IMR-90 (cell line): ENCODE results near the gene CTRB1. TPM values are rescaled to one million over a fixed set of nuclear protein-coding genes. Genes with fewer than 3 reads are reported as not detected.

Experiments used
- ATAC-seq: fragments of 200-7000 bp; cut with Tn5 transposase; 2 replicates; pipeline ENCODE4 v1.9.1; 2020; ENCODE audit warnings: low read depth, mild to moderate bottlenecking, moderate library complexity
- BruUV-seq: library from RNA; stranded (reverse); fragments of 400-500 nt; replicated peaks from 2 replicates; lab custom pipeline; 2021; lab: Mats Ljungman, UMichigan
- CTCF ChIA-PET: fragments of 300-600 bp; formaldehyde crosslinking; extraction: SDS; loops from one replicate; lab custom pipeline; 2021; ENCODE audit warnings: antibody characterized with exemption; lab: Yijun Ruan, JAX
- POLR2A ChIA-PET: fragments of 300-600 bp; sonication (Branson Sonifier 250); formaldehyde crosslinking; loops from one replicate; lab custom pipeline; 2022; ENCODE audit warnings: antibody characterized with exemption; ENCODE audit not compliant: unreplicated experiment; lab: Charles Lee
- DNase-seq: peaks from one replicate; pipeline ENCODE4 v3.0.0; 2013
- H2AFZ ChIP-seq: replicated peaks from 2 replicates; pipeline ENCODE3; 2013; ENCODE audit warnings: low read length, mild to moderate bottlenecking; ENCODE audit not compliant: poor library complexity
- H2AK5ac ChIP-seq: 2 replicates; pipeline ENCODE4 v1.6.1; 2013; ENCODE audit warnings: low read depth, low read length, inconsistent platforms
- H2AK9ac ChIP-seq: replicated peaks from 2 replicates; pipeline ENCODE3; 2013; ENCODE audit warnings: mild to moderate bottlenecking, low read depth, low read length, moderate library complexity; ENCODE audit not compliant: poor library complexity
- H2BK120ac ChIP-seq: 2 replicates; pipeline ENCODE4 v1.6.1; 2013; ENCODE audit warnings: low read depth, low read length, inconsistent platforms
- H2BK15ac ChIP-seq: 3 replicates; pipeline ENCODE4 v1.6.1; 2013; ENCODE audit warnings: low read depth, low read length, inconsistent platforms
- H2BK20ac ChIP-seq: 2 replicates; pipeline ENCODE4 v1.6.1; 2013; ENCODE audit warnings: low read depth, mild to moderate bottlenecking, inconsistent platforms, low read length, moderate library complexity
- H2BK5ac ChIP-seq: 2 replicates; pipeline ENCODE4 v1.6.1; 2013; ENCODE audit warnings: mild to moderate bottlenecking, low read depth, low read length, inconsistent platforms; ENCODE audit not compliant: poor library complexity, severe bottlenecking
- H3K14ac ChIP-seq: replicated peaks from 2 replicates; pipeline ENCODE4 v1.6.1; 2013; ENCODE audit warnings: low read depth, low read length, inconsistent platforms
- H3K18ac ChIP-seq: 2 replicates; pipeline ENCODE4 v1.6.1; 2013; ENCODE audit warnings: low read depth, low read length, control low read depth
- H3K23ac ChIP-seq: 2 replicates; pipeline ENCODE4 v1.6.1; 2013; ENCODE audit warnings: low read depth, low read length, inconsistent platforms
- H3K27ac ChIP-seq: 2 replicates; pipeline ENCODE4 v1.5.1; 2013; ENCODE audit warnings: mild to moderate bottlenecking, control low read depth, low read length; ENCODE audit not compliant: insufficient read depth
- H3K27me3 ChIP-seq: 2 replicates; pipeline ENCODE4 v1.6.1; 2013; ENCODE audit warnings: low read length; ENCODE audit not compliant: control insufficient read depth, insufficient read depth
- H3K36me3 ChIP-seq: 2 replicates; pipeline ENCODE4 v1.6.1; 2013; ENCODE audit warnings: low read length, mixed read lengths; ENCODE audit not compliant: control insufficient read depth, insufficient read depth
- H3K4ac ChIP-seq: 2 replicates; pipeline ENCODE4 v1.6.1; 2013; ENCODE audit warnings: low read depth, low read length, inconsistent platforms
- H3K4me1 ChIP-seq: 2 replicates; pipeline ENCODE4 v1.6.1; 2013; ENCODE audit warnings: low read length, mixed read lengths; ENCODE audit not compliant: control insufficient read depth, insufficient read depth
- H3K4me2 ChIP-seq: 2 replicates; pipeline ENCODE4 v1.6.1; 2013; ENCODE audit warnings: low read depth, mild to moderate bottlenecking, control low read depth, low read length, moderate library complexity
- H3K4me3 ChIP-seq: 2 replicates; pipeline ENCODE4 v1.5.1; 2013; ENCODE audit warnings: low read depth, mild to moderate bottlenecking, control low read depth, low read length, moderate library complexity; ENCODE audit not compliant: insufficient read depth
- H3K56ac ChIP-seq: 2 replicates; pipeline ENCODE4 v1.6.1; 2013; ENCODE audit warnings: low read length, inconsistent platforms; ENCODE audit not compliant: insufficient read depth; ENCODE audit errors: extremely low read depth
- H3K79me1 ChIP-seq, 2 experiments: 2 replicates each; pipeline ENCODE4 v1.6.1; 2013; ENCODE audit warnings: low read length in 2 of 2, inconsistent platforms in 1 of 2, low read depth in 1 of 2
- H3K9ac ChIP-seq: 2 replicates; pipeline ENCODE4 v1.6.1; 2013; ENCODE audit warnings: low read depth, low read length, control low read depth
- H3K9me1 ChIP-seq: 2 replicates; pipeline ENCODE4 v1.6.1; 2013; ENCODE audit warnings: low read length, inconsistent platforms; ENCODE audit not compliant: insufficient read depth
- H3K9me3 ChIP-seq: 2 replicates; pipeline ENCODE4 v1.6.1; 2013; ENCODE audit warnings: low read length; ENCODE audit not compliant: control insufficient read depth, insufficient read depth
- H4K20me1 ChIP-seq: 2 replicates; pipeline ENCODE4 v1.6.1; 2013; ENCODE audit warnings: low read length, inconsistent platforms; ENCODE audit not compliant: insufficient read depth
- H4K5ac ChIP-seq: 2 replicates; pipeline ENCODE4 v1.6.1; 2013; ENCODE audit warnings: mild to moderate bottlenecking, low read depth, low read length, control low read depth
- H4K8ac ChIP-seq, 2 experiments: 2 replicates each; pipeline ENCODE4 v1.6.1; 2013; ENCODE audit warnings: low read depth in 2 of 2, low read length in 2 of 2, control low read depth in 1 of 2, inconsistent platforms in 1 of 2
- H4K91ac ChIP-seq: 2 replicates; pipeline ENCODE4 v1.6.1; 2013; ENCODE audit warnings: low read depth, low read length, inconsistent platforms; ENCODE audit not compliant: insufficient read depth
- CEBPB ChIP-seq: IDR thresholded peaks from 2 replicates; pipeline ENCODE4 v1.6.1; 2012; ENCODE audit warnings: low read depth, low read length, improper control_type of control experiment
- FOS ChIP-seq: fragments of 150-350 bp; IDR thresholded peaks from 2 replicates; pipeline ENCODE4 v1.6.1; 2016; ENCODE audit warnings: low read depth, low read length
- MXI1 ChIP-seq: IDR thresholded peaks from 2 replicates; pipeline ENCODE4 v1.6.1; 2012; ENCODE audit warnings: low read depth, mild to moderate bottlenecking, low read length, moderate library complexity, borderline replicate concordance
- RAD21 ChIP-seq: IDR thresholded peaks from 2 replicates; pipeline ENCODE4 v1.6.1; 2012; ENCODE audit warnings: low read length, improper control_type of control experiment
- SMC3 ChIP-seq: fragments of 150-350 bp; IDR thresholded peaks from 2 replicates; pipeline ENCODE4 v1.6.1; 2016; ENCODE audit warnings: low read depth, mild to moderate bottlenecking, antibody characterized with exemption, low read length, moderate library complexity
- WGBS, 2 experiments: methylation state at CpG; one replicate each; pipeline versions ENCODE4 v1.1.5 to v1.1.7; 2013; ENCODE audit warnings: missing lambda C conversion rate in 2 of 2; ENCODE audit not compliant: insufficient read length in 1 of 2; ENCODE audit errors: extremely low coverage in 2 of 2; 5-methylcytosine and 5-hydroxymethylcytosine counted together
- dilution Hi-C: fragments of 300-500 bp; cut with HindIII; formaldehyde crosslinking; loops from one replicate; pipeline ENCODE4 v1.14.3; 2018; ENCODE audit warnings: low sequenced_read_pairs; ENCODE audit not compliant: unreplicated experiment
- in situ Hi-C: fragments of 300-500 bp; cut with MboI; formaldehyde crosslinking; loops from 3 replicates; pipeline ENCODE4 v1.14.3; 2019; ENCODE audit warnings: low sequenced_read_pairs, inconsistent platforms, mixed read lengths
- intact Hi-C: fragments of 100-400 bp; cut with micrococcal nuclease; formaldehyde crosslinking; loops from 2 replicates; pipeline ENCODE4 v1.10.0; 2022
- polyA plus RNA-seq, 3 experiments: library from polyadenylated mRNA; depleted of rRNA; stranded (reverse); fragments of >200 nt; gene quantifications; 2 replicates each; pipeline ENCODE4 v1.2.3, GENCODE V29; 2012; ENCODE audit warnings: low replicate concordance in 1 of 3
- total RNA-seq: library from RNA; depleted of rRNA; stranded (reverse); fragments of >200 nt; gene quantifications from 2 replicates; pipeline ENCODE4 v1.2.3, GENCODE V29; 2012
- TF ChIP-seq, protein P1 (sequence below): fragments of 150-350 bp; IDR thresholded peaks from 2 replicates; pipeline ENCODE4 v1.6.1; 2017; ENCODE audit warnings: mild to moderate bottlenecking, antibody characterized with exemption, low read length, low read depth
- TF ChIP-seq, protein P2 (sequence below): conservative IDR thresholded peaks from 2 replicates; pipeline ENCODE4 v1.5.1; 2012; ENCODE audit warnings: mild to moderate bottlenecking, low read depth, low read length, improper control_type of control experiment

CTRB1 gene
- total and polyA plus RNA-seq, 2 of the 4 experiments (the other 2 are of a cell fraction), result not detected

DNA sequence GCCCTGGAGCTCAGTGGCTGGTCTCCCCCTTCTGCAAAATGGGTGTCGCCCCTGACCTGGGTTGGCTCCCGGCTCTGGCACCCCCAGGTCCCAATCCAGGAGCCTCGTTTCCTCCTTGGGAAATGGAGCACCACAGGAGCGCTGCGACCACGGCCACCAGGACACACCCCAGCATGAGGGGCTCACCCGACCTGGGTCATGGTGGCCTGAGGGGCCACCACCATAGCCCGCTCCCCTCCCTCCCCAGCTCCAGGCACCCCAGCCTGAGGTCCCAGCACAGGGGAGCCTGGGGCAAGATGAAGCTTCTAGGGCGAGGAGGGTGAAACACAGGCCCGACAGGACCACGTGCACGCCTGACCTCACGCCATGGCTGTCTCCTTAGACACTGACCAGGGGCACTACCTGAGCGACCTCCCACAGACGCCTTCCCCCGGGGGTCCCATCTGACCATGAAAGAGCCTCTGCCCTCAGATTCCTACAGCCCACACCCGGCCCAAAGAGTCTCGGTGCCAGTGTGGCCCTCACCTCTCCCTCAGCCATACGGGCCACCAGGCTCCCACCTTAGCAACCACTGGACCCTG is 20.8 kb downstream of the CTRB1 start:
- H4K20me1 ChIP-seq, result peaks cover 84% of the 10 kb centered on the region
- no TSS peak for BruUV-seq
- H4K8ac ChIP-seq, result peak overlapping the region in 1 of 2 experiments; percentile 26; a peak in 2 of 4 replicates
- H4K5ac ChIP-seq, result no peak overlapping the region
- DNase-seq (no peak), ATAC-seq (no peak)
- H3K27ac ChIP-seq, result peak overlapping the region; percentile 87
- peaks cover 38% of the 10 kb centered on the region for H3K4me1 ChIP-seq
- H3K36me3 ChIP-seq, result peaks cover 62% of the 10 kb centered on the region
- no peaks in the 10 kb centered on the region for H3K9me3 ChIP-seq
- no peaks in the 10 kb centered on the region for H3K27me3 ChIP-seq
- WGBS, 2 experiments, result 90% methylated on average over 12 of the region's 19 CpGs; no CpG with 5 or more reads in 1 of the 2 experiments
- dilution Hi-C loops (no loop called here), in situ Hi-C loops (no loop called here), intact Hi-C loops (no loop called here)
- no peak overlapping the region for H2AFZ ChIP-seq
- H3K4me2 ChIP-seq, result no peak overlapping the region
- H3K79me1 ChIP-seq, result peaks cover 13 to 58% of the 10 kb centered on the region in 2 experiments; a peak in 3 of 4 replicates
- peak overlapping the region; percentile 49; the same call in 1 of the 2 replicates for H4K91ac ChIP-seq
- H3K18ac ChIP-seq, result no peak overlapping the region
- no peak for TF ChIP-seq FOS
- TF ChIP-seq, protein P1, sequence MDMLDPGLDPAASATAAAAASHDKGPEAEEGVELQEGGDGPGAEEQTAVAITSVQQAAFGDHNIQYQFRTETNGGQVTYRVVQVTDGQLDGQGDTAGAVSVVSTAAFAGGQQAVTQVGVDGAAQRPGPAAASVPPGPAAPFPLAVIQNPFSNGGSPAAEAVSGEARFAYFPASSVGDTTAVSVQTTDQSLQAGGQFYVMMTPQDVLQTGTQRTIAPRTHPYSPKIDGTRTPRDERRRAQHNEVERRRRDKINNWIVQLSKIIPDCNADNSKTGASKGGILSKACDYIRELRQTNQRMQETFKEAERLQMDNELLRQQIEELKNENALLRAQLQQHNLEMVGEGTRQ, result no peak
- TF ChIP-seq RAD21, result no peak
- TF ChIP-seq SMC3, result no peak
- TF ChIP-seq CEBPB, result no peak
- TF ChIP-seq MXI1, result no peak
- TF ChIP-seq, protein P2, sequence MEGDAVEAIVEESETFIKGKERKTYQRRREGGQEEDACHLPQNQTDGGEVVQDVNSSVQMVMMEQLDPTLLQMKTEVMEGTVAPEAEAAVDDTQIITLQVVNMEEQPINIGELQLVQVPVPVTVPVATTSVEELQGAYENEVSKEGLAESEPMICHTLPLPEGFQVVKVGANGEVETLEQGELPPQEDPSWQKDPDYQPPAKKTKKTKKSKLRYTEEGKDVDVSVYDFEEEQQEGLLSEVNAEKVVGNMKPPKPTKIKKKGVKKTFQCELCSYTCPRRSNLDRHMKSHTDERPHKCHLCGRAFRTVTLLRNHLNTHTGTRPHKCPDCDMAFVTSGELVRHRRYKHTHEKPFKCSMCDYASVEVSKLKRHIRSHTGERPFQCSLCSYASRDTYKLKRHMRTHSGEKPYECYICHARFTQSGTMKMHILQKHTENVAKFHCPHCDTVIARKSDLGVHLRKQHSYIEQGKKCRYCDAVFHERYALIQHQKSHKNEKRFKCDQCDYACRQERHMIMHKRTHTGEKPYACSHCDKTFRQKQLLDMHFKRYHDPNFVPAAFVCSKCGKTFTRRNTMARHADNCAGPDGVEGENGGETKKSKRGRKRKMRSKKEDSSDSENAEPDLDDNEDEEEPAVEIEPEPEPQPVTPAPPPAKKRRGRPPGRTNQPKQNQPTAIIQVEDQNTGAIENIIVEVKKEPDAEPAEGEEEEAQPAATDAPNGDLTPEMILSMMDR, result no peak
- H3K14ac ChIP-seq, result peak overlapping the region; percentile 47; the same call in 1 of the 2 replicates
- peak overlapping the region; percentile 75; the same call in 1 of the 2 replicates for H2BK120ac ChIP-seq
- H2AK9ac ChIP-seq, result peak overlapping the region; percentile 69
- peaks cover 19% of the 10 kb centered on the region for H3K9me1 ChIP-seq
- ChIA-PET CTCF (interaction anchor here (1.1 kb wide), 2 partner anchors 65 to 167 kb away, joined by 3 read pairs; no protein-coding TSS in a partner anchor), POLR2A (no interaction called here)
- H2AK5ac ChIP-seq, result peak overlapping the region; percentile 94
- H2BK5ac ChIP-seq, result peak overlapping the region; percentile 94
- no peak overlapping the region for H2BK20ac ChIP-seq
- H3K9ac ChIP-seq, result peak overlapping the region; percentile 19; the same call in 1 of the 2 replicates
- 0 out of 3 replicates have a peak overlapping the region, but pooled peaks have one; percentile 46 for H2BK15ac ChIP-seq
- H3K4ac ChIP-seq, result peak overlapping the region; percentile 62
- no peak overlapping the region for H3K56ac ChIP-seq
- no peak overlapping the region for H3K4me3 ChIP-seq
- H3K23ac ChIP-seq, result peak overlapping the region; percentile 71; the same call in 1 of the 2 replicates
